GM23338 (cell line): ENCODE measurements around the gene BLOC1S5.

Experiments used
- CREB1 ChIP-seq: fragments of 250-450 bp; sonication (Bioruptor Pico); IDR thresholded peaks from 2 replicates; pipeline ENCODE4 v1.5.0; 2020; ENCODE audit warnings: low read depth, mild to moderate bottlenecking, moderate library complexity
- CTCF ChIP-seq, 2 experiments: fragments of 200-600 bp in 1 of 2; sonication (generic) in 1 of 2; conservative IDR thresholded peaks; 2 replicates each; pipeline versions ENCODE4 v1.5.1 to v1.6.1; 2016 to 2017; ENCODE audit warnings: antibody characterized with exemption in 2 of 2, low read depth in 2 of 2, mild to moderate bottlenecking in 2 of 2, moderate library complexity in 1 of 2
- EZH2 ChIP-seq: fragments of 200-600 bp; sonication (generic); IDR thresholded peaks from one replicate; pipeline ENCODE4 v1.8.0; 2017; ENCODE audit warnings: antibody characterized with exemption, mild to moderate bottlenecking, low read depth; ENCODE audit not compliant: unreplicated experiment
- EZH2phosphoT487 ChIP-seq: fragments of 200-600 bp; sonication (generic); IDR thresholded peaks from one replicate; pipeline ENCODE4 v1.8.1; 2018; ENCODE audit warnings: antibody characterized with exemption; ENCODE audit not compliant: unreplicated experiment
- JUNB ChIP-seq: IDR thresholded peaks from one replicate; pipeline ENCODE4 v1.6.1; 2016; ENCODE audit warnings: antibody characterized with exemption; ENCODE audit not compliant: unreplicated experiment
- POLR2AphosphoS5 ChIP-seq: IDR thresholded peaks from 2 replicates; pipeline ENCODE4 v1.6.1; 2016; ENCODE audit warnings: antibody characterized with exemption, low read depth
- REST ChIP-seq: IDR thresholded peaks from one replicate; pipeline ENCODE4 v1.6.1; 2018; ENCODE audit warnings: antibody characterized with exemption; ENCODE audit not compliant: unreplicated experiment
- STAT1 ChIP-seq: IDR thresholded peaks from one replicate; pipeline ENCODE4 v1.6.1; 2016; ENCODE audit warnings: antibody characterized with exemption; ENCODE audit not compliant: unreplicated experiment

- no peak for TF ChIP-seq CTCF (conservative IDR thresholded peaks at IDR 0.05; ENCODE audit: low read depth in 2 of 2)
- TF ChIP-seq EZH2phosphoT487 = no peak
- TF ChIP-seq REST = no peak
- TF ChIP-seq EZH2 = no peak
- no peak for TF ChIP-seq CREB1 (CRISPR knock-in tag)
- TF ChIP-seq POLR2AphosphoS5 = no peak
- no peak for TF ChIP-seq JUNB
- no peak for TF ChIP-seq STAT1
These were observed 85.5 kb downstream of the BLOC1S5 start for GRCh38 chr6:7978736-7979135.
